NCI-H2029 (cell line): Measurements from ENCODE around the gene AASS.

Source experiments
- DNase-seq: peaks from one replicate; lab custom pipeline; 2025; lab: John Stamatoyannopoulos, UW

The AASS gene

DNA sequence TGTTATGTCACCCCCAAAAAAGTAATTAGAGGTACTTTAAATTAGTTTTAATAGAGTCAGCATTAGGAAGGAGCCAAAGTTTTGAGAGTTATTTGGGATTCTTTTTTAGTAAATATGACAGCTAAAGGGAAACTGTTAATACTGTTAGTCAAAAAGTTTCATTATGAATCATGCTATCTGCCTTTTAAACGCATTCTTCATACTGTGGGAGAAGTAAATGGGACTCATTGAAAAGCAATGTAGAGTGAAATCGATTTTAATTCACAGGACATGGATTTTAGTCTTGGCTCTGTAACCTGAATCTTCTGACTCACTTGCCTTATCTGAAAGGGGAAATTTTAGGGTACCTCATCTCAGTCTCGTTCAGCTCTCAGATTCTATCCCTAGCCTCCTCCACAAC, 105.1 kb downstream of the AASS start:
- no peak for DNase-seq

DNA sequence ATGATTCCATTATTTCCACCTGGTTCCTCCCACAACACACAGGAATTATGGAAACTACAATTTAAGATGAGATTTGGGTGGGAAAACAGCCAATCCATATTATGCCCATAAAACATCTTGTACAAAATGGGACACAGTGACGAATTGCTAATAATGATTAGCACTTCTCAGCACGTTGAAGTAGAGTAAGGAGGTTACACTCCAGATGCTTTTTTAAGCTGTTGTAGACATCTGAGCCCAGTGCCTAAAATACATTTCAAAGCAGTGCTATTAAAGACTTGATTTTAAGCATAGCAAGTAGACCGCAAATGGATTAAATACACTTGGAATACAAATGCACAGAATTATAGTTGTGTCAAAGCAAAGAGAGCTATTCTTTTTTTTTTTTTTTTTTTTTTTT, 105.9 kb downstream of the AASS start:
- DNase-seq: no peak

DNA sequence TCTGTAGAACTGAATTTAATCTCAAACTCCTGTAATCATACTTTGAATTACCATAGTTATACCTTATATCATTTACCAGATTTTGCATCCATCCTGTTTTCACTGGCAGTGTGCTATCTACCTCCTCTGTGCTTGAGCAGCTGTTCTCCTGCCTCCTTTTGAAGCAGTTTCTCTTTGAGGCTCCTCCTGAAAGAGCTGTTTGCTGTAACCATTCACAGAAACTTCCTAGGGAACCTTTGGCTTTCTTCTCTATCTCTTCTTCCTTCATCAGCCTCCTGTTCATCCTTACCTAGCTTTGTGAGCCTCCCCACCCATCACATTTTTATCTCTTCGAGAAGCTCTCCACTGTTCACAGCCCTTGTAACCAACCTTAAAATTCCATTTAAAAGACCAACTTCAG, 108.2 kb downstream of the AASS start:
- DNase-seq: no peak

DNA sequence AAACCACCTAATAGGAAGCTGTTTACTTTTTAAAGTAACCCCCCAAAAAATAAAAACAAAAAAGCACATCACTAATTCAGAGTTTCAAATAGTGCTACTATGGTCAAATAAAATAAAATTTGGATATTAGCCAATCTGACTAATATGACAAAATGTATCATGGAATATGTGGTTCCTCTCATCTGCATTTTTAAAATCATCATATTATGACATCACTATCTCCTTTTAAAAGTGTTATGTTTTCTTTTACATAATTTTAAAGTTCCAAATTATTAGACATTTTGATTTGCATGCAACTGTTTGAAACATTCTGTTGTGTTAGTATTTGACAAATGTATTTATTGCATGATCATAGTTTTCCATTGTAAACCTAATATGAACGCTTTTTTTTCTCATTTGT, 110.4 kb downstream of the AASS start:
- no peak for DNase-seq

DNA sequence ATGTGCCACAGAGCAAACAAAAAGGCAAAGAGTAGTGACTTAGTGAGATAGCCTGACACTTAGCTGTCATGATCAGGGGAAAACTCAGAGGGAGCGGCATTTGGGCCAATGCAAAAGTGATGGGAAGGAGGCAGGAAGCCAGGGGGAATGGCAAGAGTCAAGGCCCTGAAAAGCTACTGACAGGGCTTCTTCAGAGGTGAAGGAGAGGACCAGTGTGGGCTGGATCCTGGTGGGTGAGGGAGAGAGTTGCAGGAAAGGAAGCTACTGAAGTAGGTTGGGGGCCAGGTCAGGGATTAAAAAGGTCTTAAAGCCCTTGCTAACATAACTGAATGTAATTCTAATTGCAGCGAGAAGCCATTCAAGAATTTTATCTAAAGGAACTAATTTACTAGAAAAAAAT, 117.0 kb downstream of the AASS start:
- no peak for DNase-seq
